ENCODE data around the gene GPC5.

The GPC5 gene

DNA sequence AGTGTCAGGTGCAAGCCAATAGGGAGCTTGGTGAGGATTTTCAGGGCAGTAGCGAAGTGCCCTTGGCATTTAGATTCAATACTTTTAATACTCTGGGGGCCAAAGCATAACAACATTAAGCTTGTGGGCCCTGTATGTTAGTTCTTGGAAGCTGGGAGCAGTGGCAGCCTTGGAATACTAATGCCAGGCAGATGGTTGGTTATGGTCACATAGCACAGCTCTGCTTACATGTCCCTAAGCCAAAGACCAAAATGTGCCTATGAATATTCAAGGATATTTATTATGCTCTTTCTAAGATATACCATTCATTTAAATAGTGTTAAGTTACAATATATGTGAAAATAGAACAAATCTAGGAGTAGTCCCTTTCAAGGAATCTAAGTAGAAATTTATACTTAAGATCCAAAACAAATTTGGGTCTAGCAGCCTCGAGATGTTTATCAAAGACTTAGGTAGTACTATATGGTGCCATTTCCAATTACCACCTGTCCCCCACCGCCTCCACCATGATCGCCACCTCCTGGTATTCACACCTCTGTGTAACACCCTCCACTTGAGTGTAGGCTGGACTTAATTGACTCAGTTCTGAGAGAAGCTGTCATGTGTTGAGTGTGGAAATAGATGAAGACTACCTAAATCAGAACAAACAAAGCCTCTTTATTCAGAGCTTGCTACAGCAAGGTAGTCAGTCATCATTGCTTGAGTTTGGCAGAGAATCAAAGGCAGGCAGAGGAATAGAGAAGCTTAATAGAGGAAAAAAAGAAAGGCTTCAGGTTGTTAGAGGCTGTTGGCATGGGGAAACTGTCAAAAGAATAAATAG is 261.0 kb downstream of the GPC5 start:
- no peak for DNase-seq (ENCODE audit: extremely low read depth, insufficient read length)
- Histone ChIP-seq H3K36me3 (ENCODE audit: control insufficient read depth, insufficient read depth, low read length) (no peaks in the 10 kb centered on the region), H3K4me3 (replicated peaks; ENCODE audit: low read depth, low read length) (no peak overlapping the region), H3K27me3 (replicated peaks; ENCODE audit: control insufficient read depth, insufficient read depth, low read length) (no peaks in the 10 kb centered on the region)
- TF ChIP-seq, protein P1, sequence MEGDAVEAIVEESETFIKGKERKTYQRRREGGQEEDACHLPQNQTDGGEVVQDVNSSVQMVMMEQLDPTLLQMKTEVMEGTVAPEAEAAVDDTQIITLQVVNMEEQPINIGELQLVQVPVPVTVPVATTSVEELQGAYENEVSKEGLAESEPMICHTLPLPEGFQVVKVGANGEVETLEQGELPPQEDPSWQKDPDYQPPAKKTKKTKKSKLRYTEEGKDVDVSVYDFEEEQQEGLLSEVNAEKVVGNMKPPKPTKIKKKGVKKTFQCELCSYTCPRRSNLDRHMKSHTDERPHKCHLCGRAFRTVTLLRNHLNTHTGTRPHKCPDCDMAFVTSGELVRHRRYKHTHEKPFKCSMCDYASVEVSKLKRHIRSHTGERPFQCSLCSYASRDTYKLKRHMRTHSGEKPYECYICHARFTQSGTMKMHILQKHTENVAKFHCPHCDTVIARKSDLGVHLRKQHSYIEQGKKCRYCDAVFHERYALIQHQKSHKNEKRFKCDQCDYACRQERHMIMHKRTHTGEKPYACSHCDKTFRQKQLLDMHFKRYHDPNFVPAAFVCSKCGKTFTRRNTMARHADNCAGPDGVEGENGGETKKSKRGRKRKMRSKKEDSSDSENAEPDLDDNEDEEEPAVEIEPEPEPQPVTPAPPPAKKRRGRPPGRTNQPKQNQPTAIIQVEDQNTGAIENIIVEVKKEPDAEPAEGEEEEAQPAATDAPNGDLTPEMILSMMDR (IDR thresholded peaks at IDR 0.05; ENCODE audit: insufficient read depth, low read length, poor library complexity, severe bottlenecking) = no peak

DNA sequence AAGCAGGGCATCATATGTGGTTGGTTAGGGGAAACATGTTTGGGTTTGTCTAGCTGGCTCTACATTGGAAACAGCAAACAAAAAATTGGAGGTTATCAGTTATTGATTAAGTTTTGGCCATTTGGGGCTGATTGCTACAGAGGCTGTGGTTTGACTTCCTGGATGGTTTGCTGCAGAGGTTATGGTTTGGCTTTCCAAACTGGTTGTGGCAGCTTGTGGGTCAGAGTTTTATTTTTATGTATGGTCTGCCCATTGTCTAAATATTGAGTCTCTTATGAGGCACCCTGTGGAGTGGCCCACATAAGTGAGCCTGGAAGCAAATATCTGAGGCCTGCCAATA is 261.6 kb downstream of the GPC5 start:
- H3K36me3 ChIP-seq (ENCODE audit: control insufficient read depth, insufficient read depth, low read length) = no peaks in the 10 kb centered on the region
- no peak overlapping the region for H3K4me3 ChIP-seq (replicated peaks; ENCODE audit: low read depth, low read length)
- no peak for DNase-seq (ENCODE audit: extremely low read depth, insufficient read length)

DNA sequence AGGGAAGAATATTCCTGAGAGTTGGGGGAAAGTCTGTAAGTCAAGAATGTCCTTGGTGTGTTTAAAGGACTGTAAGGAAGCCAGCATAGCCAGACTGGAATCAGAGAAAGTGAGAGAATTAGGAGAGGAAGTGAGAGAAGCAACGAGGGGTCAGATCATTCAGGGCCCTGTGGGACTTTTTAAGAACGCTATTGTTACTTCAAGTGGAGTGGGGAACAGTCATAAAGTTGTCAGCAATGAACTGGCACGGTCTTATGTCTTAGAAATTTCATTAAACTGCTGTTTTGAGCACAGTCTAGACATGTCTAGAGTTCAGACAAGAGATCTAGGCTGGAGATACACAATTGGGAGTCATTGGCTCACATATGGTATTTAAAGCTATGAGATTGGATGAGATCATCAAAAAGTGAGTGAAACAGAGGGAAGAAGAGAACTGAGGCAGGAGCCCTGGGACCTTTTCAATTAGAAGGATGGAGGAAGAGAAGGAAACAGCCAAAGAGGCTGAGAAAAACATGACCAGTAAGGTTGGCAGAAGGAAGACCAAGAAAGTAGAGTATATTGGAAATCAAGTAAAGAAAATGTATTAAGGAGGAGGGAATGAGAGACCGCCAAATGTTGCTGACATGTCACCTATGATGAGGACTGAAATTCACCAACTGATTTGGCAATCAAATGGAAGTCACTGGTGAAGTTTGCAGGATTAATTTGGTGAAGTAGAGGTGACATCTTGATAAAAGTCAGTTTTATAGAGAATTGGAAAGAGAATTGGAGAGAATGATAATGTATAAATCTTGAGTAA is 263.5 kb downstream of the GPC5 start:
- TF ChIP-seq, protein P1 (IDR thresholded peaks at IDR 0.05; ENCODE audit: insufficient read depth, low read length, poor library complexity, severe bottlenecking) = no peak
- H3K27me3 ChIP-seq (replicated peaks; ENCODE audit: control insufficient read depth, insufficient read depth, low read length) = no peaks in the 10 kb centered on the region
- DNase-seq (ENCODE audit: extremely low read depth, insufficient read length) = no peak
- H3K4me3 ChIP-seq (replicated peaks; ENCODE audit: low read depth, low read length) = no peak overlapping the region
- no peaks in the 10 kb centered on the region for H3K36me3 ChIP-seq (ENCODE audit: control insufficient read depth, insufficient read depth, low read length)

More for the DNA sequence above, 261.6 kb downstream of the GPC5 start:
- H3K27me3 ChIP-seq (replicated peaks; ENCODE audit: control insufficient read depth, insufficient read depth, low read length) = no peaks in the 10 kb centered on the region
- TF ChIP-seq, protein P1 (IDR thresholded peaks at IDR 0.05; ENCODE audit: insufficient read depth, low read length, poor library complexity, severe bottlenecking) = no peak

DNA sequence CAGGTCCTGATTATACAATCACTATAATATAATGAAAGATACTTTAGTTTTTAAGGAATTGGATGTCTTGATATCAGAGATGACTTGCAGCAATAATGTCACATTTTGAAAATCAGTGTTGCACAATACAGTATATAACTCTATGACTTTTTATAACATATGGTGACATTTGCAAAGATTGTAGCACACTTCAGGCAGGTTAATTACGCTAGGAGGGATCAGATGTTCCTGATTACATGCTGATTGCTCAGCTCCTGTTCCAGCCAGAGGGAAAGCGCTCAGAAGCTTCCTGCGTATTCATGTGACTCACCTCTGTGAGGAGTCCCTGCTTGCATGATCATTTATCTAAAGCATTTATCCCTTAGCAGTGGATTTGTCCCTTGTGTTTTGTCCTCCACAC is 265.6 kb downstream of the GPC5 start:
- H3K27me3 ChIP-seq (replicated peaks; ENCODE audit: control insufficient read depth, insufficient read depth, low read length) = no peaks in the 10 kb centered on the region
- no peak overlapping the region for H3K4me3 ChIP-seq (replicated peaks; ENCODE audit: low read depth, low read length)
- no peak for DNase-seq (ENCODE audit: extremely low read depth, insufficient read length)
- TF ChIP-seq, protein P1 (IDR thresholded peaks at IDR 0.05; ENCODE audit: insufficient read depth, low read length, poor library complexity, severe bottlenecking) = no peak
- no peaks in the 10 kb centered on the region for H3K36me3 ChIP-seq (ENCODE audit: control insufficient read depth, insufficient read depth, low read length)

DNA sequence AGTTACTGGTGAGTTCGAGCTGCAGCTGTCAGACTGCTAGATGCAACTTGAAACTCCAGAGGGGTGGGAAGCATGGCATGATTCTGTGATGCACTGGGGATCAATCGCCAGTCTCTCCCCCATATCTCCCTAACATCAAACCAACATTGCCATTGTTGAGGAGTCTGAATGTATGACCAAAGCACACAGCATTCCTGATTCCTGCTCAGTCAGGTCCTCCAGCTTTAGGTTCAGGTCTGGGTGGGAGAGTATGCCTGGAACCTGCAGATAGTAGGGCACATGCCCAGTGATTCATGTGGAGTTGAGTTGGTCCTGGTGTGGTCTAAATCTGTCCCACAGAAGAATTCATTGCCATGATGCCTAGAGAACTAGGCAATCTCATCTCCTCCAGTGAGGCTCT is 269.1 kb downstream of the GPC5 start:
- no peaks in the 10 kb centered on the region for H3K36me3 ChIP-seq (ENCODE audit: control insufficient read depth, insufficient read depth, low read length)
- TF ChIP-seq, protein P1 (IDR thresholded peaks at IDR 0.05; ENCODE audit: insufficient read depth, low read length, poor library complexity, severe bottlenecking) = no peak
- no peaks in the 10 kb centered on the region for H3K27me3 ChIP-seq (replicated peaks; ENCODE audit: control insufficient read depth, insufficient read depth, low read length)
- no peak for DNase-seq (ENCODE audit: extremely low read depth, insufficient read length)
- H3K4me3 ChIP-seq (replicated peaks; ENCODE audit: low read depth, low read length) = no peak overlapping the region

Measured in GM06990 (cell line).